HepG2 (cell line): ENCODE data around the gene SLC43A3. TPM values are rescaled to one million over a fixed set of nuclear protein-coding genes. Genes with fewer than 3 reads are reported as not detected.

ENCODE experiments used
- ARID2 ChIP-seq: sonication (generic); formaldehyde crosslinking; IDR thresholded peaks from 2 replicates; pipeline ENCODE4 v1.8.1; 2022; ENCODE audit warnings: mild to moderate bottlenecking, missing genetic modification reagents, borderline replicate concordance
- ATF7 ChIP-seq, 2 experiments: fragments of 450-650 bp in 1 of 2; sonication (generic) in 1 of 2; formaldehyde crosslinking in 1 of 2; IDR thresholded peaks; 2 replicates each; pipeline versions ENCODE4 v1.4.0 to v1.6.1; 2016 to 2020; ENCODE audit warnings: antibody characterized with exemption in 1 of 2, mild to moderate bottlenecking in 1 of 2, missing genetic modification reagents in 1 of 2
- CENPX ChIP-seq: sonication (generic); formaldehyde crosslinking; IDR thresholded peaks from 2 replicates; pipeline ENCODE4 v1.9.0; 2021; ENCODE audit warnings: mild to moderate bottlenecking, missing genetic modification reagents, moderate library complexity
- FOSL2 ChIP-seq: sonication (generic); formaldehyde crosslinking; IDR thresholded peaks from 2 replicates; pipeline ENCODE4 v1.4.0; 2020; ENCODE audit warnings: missing genetic modification reagents
- FOXK1 ChIP-seq: sonication (generic); formaldehyde crosslinking; IDR thresholded peaks from 2 replicates; pipeline ENCODE4 v1.4.0; 2020; ENCODE audit warnings: low read depth, missing genetic modification reagents, borderline replicate concordance
- GTF3A ChIP-seq: sonication (generic); formaldehyde crosslinking; conservative IDR thresholded peaks from 2 replicates; pipeline ENCODE4 v1.4.0; 2020; ENCODE audit warnings: mild to moderate bottlenecking, missing genetic modification reagents
- HOXA3 ChIP-seq: sonication (generic); formaldehyde crosslinking; IDR thresholded peaks from 2 replicates; pipeline ENCODE4 v1.5.0; 2020; ENCODE audit warnings: missing genetic modification reagents
- MAFF ChIP-seq: IDR thresholded peaks from 2 replicates; pipeline ENCODE4 v1.6.1; 2011; ENCODE audit warnings: low read depth, low read length, improper control_type of control experiment
- NCOA2 ChIP-seq: sonication (generic); formaldehyde crosslinking; IDR thresholded peaks from 2 replicates; pipeline ENCODE4 v1.8.0; 2022; ENCODE audit warnings: inconsistent platforms
- NKX3-1 ChIP-seq: sonication (generic); formaldehyde crosslinking; IDR thresholded peaks from 2 replicates; pipeline ENCODE4 v1.5.0; 2020; ENCODE audit warnings: missing genetic modification reagents
- NR2F6 ChIP-seq, 2 experiments: IDR thresholded peaks; 2 replicates each; pipeline ENCODE4 v1.6.1; 2016; ENCODE audit warnings: antibody characterized with exemption in 1 of 2, mild to moderate bottlenecking in 1 of 2
- PCBP2 ChIP-seq: fragments of 200-400 bp; formaldehyde crosslinking; optimal IDR thresholded peaks from 2 replicates; pipeline ENCODE3; 2018; ENCODE audit warnings: low read length, low read depth; ENCODE audit not compliant: poor library complexity, severe bottlenecking
- PHF21A ChIP-seq: sonication (generic); formaldehyde crosslinking; IDR thresholded peaks from 2 replicates; pipeline ENCODE4 v1.5.0; 2020; ENCODE audit warnings: mild to moderate bottlenecking, missing genetic modification reagents
- POLR2A ChIP-seq, 2 experiments: IDR thresholded peaks; 2 replicates each; pipeline ENCODE4 v1.6.1; 2011; ENCODE audit warnings: low read depth in 2 of 2, low read length in 2 of 2, mild to moderate bottlenecking in 1 of 2, moderate library complexity in 1 of 2; ENCODE audit not compliant: insufficient read depth in 1 of 2
- POLR2AphosphoS2 ChIP-seq: IDR thresholded peaks from 2 replicates; pipeline ENCODE4 v1.6.1; 2011; ENCODE audit warnings: low read depth, low read length, improper control_type of control experiment
- RXRB ChIP-seq: IDR thresholded peaks from 2 replicates; pipeline ENCODE4 v1.6.1; 2016; ENCODE audit warnings: borderline replicate concordance, missing genetic modification reagents, missing compliant biosample characterization
- SATB2 ChIP-seq: sonication (generic); formaldehyde crosslinking; IDR thresholded peaks from 2 replicates; pipeline ENCODE4 v1.5.0; 2020; ENCODE audit warnings: missing genetic modification reagents
- SMYD3 ChIP-seq: sonication (generic); formaldehyde crosslinking; IDR thresholded peaks from 2 replicates; pipeline ENCODE4 v1.8.1; 2023; ENCODE audit warnings: mild to moderate bottlenecking, missing genetic modification reagents
- SYNCRIP ChIP-seq: fragments of 200-400 bp; formaldehyde crosslinking; IDR thresholded peaks from 2 replicates; pipeline ENCODE4 v1.6.1; 2018; ENCODE audit warnings: mild to moderate bottlenecking, low read depth, low read length; ENCODE audit not compliant: insufficient read depth
- TEAD2 ChIP-seq: sonication (generic); formaldehyde crosslinking; IDR thresholded peaks from 2 replicates; pipeline ENCODE4 v1.9.0; 2021; ENCODE audit warnings: missing genetic modification reagents
- ZNF12 ChIP-seq: sonication (generic); formaldehyde crosslinking; IDR thresholded peaks from 2 replicates; pipeline ENCODE4 v1.5.0; 2020; ENCODE audit warnings: missing genetic modification reagents
- ZNF546 ChIP-seq: sonication (generic); formaldehyde crosslinking; conservative IDR thresholded peaks from 2 replicates; pipeline ENCODE4 v1.8.1; 2023; ENCODE audit warnings: mild to moderate bottlenecking, missing genetic modification reagents
- ZNF772 ChIP-seq: sonication (generic); formaldehyde crosslinking; IDR thresholded peaks from 2 replicates; pipeline ENCODE4 v1.5.0; 2020; ENCODE audit warnings: mild to moderate bottlenecking, missing genetic modification reagents
- ZNF781 ChIP-seq: sonication (generic); formaldehyde crosslinking; IDR thresholded peaks from 2 replicates; pipeline ENCODE4 v1.5.1; 2020; ENCODE audit warnings: borderline replicate concordance, mild to moderate bottlenecking, missing genetic modification reagents; ENCODE audit errors: not compliant biosample characterization
- ZNF878 ChIP-seq: sonication (generic); formaldehyde crosslinking; IDR thresholded peaks from 2 replicates; pipeline ENCODE4 v1.8.1; 2023; ENCODE audit warnings: mild to moderate bottlenecking, missing genetic modification reagents, moderate library complexity
- ZSCAN22 ChIP-seq: sonication (generic); formaldehyde crosslinking; IDR thresholded peaks from 2 replicates; pipeline ENCODE4 v1.4.0; 2020; ENCODE audit warnings: mild to moderate bottlenecking, missing genetic modification reagents
- polyA plus RNA-seq, 8 experiments: library from polyadenylated mRNA; depleted of rRNA in 3 of 8; stranded (reverse) in 7 of 8; unstranded in 1 of 8; fragments of >200 nt; fragmentation: Illumina TruSeq in 4 of 8; extraction: Trizol in 4 of 8; gene quantifications; 2 replicates each; pipeline versions ENCODE4 v1.2.1 to v1.2.3, GENCODE V29; 2011 to 2016; ENCODE audit warnings: low read depth in 4 of 8, missing spikeins in 1 of 8, mixed read lengths in 1 of 8; ENCODE audit not compliant: insufficient read depth in 1 of 8
- total RNA-seq, 5 experiments: library from RNA; depleted of rRNA; stranded (reverse); fragments of >200 nt; fragmentation: Illumina TruSeq; extraction: Trizol; gene quantifications; 2 replicates each; pipeline ENCODE4 v1.2.3, GENCODE V29; 2016; ENCODE audit warnings: low read depth in 1 of 5
- TF ChIP-seq, protein P1 (sequence below): sonication (generic); formaldehyde crosslinking; IDR thresholded peaks from 2 replicates; pipeline ENCODE4 v1.5.1; 2020; ENCODE audit warnings: missing genetic modification reagents, mild to moderate bottlenecking, borderline replicate concordance
- TF ChIP-seq, protein P2 (sequence below): sonication (generic); formaldehyde crosslinking; IDR thresholded peaks from 2 replicates; pipeline ENCODE4 v1.4.0; 2020; ENCODE audit warnings: mild to moderate bottlenecking, missing genetic modification reagents
- TF ChIP-seq, protein P3 (sequence below): sonication (generic); formaldehyde crosslinking; IDR thresholded peaks from 2 replicates; pipeline ENCODE4 v1.4.0; 2020; ENCODE audit warnings: mild to moderate bottlenecking, missing genetic modification reagents

Gene SLC43A3
- total and polyA plus RNA-seq, 2 of the 13 experiments (the other 11 are each of a cell fraction or from before 2014, with no cell fraction given): 2.6 TPM; not detected in 1

- TF ChIP-seq MAFF (no peak), GTF3A (no peak), ZNF12 (CRISPR knock-in tag) (no peak), CENPX (CRISPR knock-in tag) (no peak), POLR2A (IDR thresholded peaks at IDR 0.05; ENCODE audit: insufficient read depth in 1 of 2, low read depth in 2 of 2, low read length in 2 of 2) (no peak), SATB2 (no peak), RXRB (CRISPR knock-in tag) (peak; percentile 56), PCBP2 (no peak), ARID2 (CRISPR knock-in tag) (0 out of 2 replicates have a peak, but pooled peaks have one; percentile 22), SMYD3 (peak; percentile 79; the same call in 1 of the 2 replicates), ZNF781 (CRISPR knock-in tag) (no peak), NCOA2 (CRISPR knock-in tag) (peak; percentile 64), SYNCRIP (no peak), TEAD2 (no peak), FOXK1 (CRISPR knock-in tag) (peak; percentile 37; the same call in 1 of the 2 replicates), NR2F6 (IDR thresholded peaks at IDR 0.05) (peak; percentile 81), NR2F6 (CRISPR knock-in tag; IDR thresholded peaks at IDR 0.05) (peak; percentile 73), ZNF546 (CRISPR knock-in tag) (no peak), HOXA3 (CRISPR knock-in tag) (peak; percentile 27; the same call in 1 of the 2 replicates), PHF21A (CRISPR knock-in tag) (peak; percentile 69; the same call in 1 of the 2 replicates), ZSCAN22 (no peak), FOSL2 (peak; percentile 52; the same call in 1 of the 2 replicates), ZNF772 (CRISPR knock-in tag) (peak; percentile 43; the same call in 1 of the 2 replicates), ATF7 (IDR thresholded peaks at IDR 0.05) (no peak), ATF7 (CRISPR knock-in tag; IDR thresholded peaks at IDR 0.05) (no peak), ZNF878 (no peak), POLR2AphosphoS2 (no peak), NKX3-1 (CRISPR knock-in tag) (no peak)
- TF ChIP-seq, protein P1, sequence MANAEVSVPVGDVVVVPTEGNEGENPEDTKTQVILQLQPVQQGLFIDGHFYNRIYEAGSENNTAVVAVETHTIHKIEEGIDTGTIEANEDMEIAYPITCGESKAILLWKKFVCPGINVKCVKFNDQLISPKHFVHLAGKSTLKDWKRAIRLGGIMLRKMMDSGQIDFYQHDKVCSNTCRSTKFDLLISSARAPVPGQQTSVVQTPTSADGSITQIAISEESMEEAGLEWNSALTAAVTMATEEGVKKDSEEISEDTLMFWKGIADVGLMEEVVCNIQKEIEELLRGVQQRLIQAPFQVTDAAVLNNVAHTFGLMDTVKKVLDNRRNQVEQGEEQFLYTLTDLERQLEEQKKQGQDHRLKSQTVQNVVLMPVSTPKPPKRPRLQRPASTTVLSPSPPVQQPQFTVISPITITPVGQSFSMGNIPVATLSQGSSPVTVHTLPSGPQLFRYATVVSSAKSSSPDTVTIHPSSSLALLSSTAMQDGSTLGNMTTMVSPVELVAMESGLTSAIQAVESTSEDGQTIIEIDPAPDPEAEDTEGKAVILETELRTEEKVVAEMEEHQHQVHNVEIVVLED (CRISPR knock-in tag): no peak
- TF ChIP-seq, protein P2, sequence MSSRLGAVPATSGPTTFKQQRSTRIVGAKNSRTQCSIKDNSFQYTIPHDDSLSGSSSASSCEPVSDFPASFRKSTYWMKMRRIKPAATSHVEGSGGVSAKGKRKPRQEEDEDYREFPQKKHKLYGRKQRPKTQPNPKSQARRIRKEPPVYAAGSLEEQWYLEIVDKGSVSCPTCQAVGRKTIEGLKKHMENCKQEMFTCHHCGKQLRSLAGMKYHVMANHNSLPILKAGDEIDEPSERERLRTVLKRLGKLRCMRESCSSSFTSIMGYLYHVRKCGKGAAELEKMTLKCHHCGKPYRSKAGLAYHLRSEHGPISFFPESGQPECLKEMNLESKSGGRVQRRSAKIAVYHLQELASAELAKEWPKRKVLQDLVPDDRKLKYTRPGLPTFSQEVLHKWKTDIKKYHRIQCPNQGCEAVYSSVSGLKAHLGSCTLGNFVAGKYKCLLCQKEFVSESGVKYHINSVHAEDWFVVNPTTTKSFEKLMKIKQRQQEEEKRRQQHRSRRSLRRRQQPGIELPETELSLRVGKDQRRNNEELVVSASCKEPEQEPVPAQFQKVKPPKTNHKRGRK: no peak
- TF ChIP-seq, protein P3, sequence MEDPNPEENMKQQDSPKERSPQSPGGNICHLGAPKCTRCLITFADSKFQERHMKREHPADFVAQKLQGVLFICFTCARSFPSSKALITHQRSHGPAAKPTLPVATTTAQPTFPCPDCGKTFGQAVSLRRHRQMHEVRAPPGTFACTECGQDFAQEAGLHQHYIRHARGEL (CRISPR knock-in tag): no peak
Measured at GRCh38 chr11:57440744-57441414, 14.0 kb upstream of the SLC43A3 start (continued).
